H1 (cell line): ENCODE results near the gene SLC44A5. TPM values are rescaled to one million over a fixed set of nuclear protein-coding genes. Genes with fewer than 3 reads are reported as not detected.
"Not testable (repeated sequence)": the region's sequence is repeated elsewhere in the genome, so short reads cannot be mapped to it uniquely, and the experiment has no call there.

Experiments
- CTCF ChIA-PET: fragments of 300-600 bp; sonication (Branson Sonifier 250); formaldehyde crosslinking; loops from one replicate; lab custom pipeline; 2021; ENCODE audit not compliant: partially characterized antibody; lab: Charles Lee
- POLR2A ChIA-PET: fragments of 300-600 bp; sonication (Branson Sonifier 250); formaldehyde crosslinking; loops from one replicate; lab custom pipeline; 2021; ENCODE audit warnings: inconsistent platforms; ENCODE audit not compliant: partially characterized antibody; lab: Charles Lee
- DNase-seq, 2 experiments: peaks; one replicate each; pipeline versions ENCODE4 v3.0.0 to v3.0.0-alpha.2; 2010 to 2022; ENCODE audit warnings: low spot score in 2 of 2, low read depth in 1 of 2, mixed read lengths in 1 of 2
- FAIRE-seq: peaks from 2 replicates; lab custom pipeline; 2011; peaks lifted over from hg19 to GRCh38; lab: Jason Lieb, UNC
- H2AFZ ChIP-seq: 2 replicates; pipeline ENCODE4 v1.8.1; 2012; ENCODE audit warnings: low read length, inconsistent platforms
- H2AK5ac ChIP-seq: 2 replicates; pipeline ENCODE4 v1.6.1; 2013; ENCODE audit warnings: low read depth, low read length
- H2BK120ac ChIP-seq: replicated peaks from 2 replicates; pipeline ENCODE3; 2013; ENCODE audit warnings: low read depth, low read length, inconsistent platforms
- H2BK12ac ChIP-seq: 2 replicates; pipeline ENCODE4 v1.6.1; 2013; ENCODE audit warnings: low read depth, low read length
- H2BK15ac ChIP-seq: 2 replicates; pipeline ENCODE4 v1.6.1; 2013; ENCODE audit warnings: low read length
- H2BK20ac ChIP-seq: 2 replicates; pipeline ENCODE4 v1.6.1; 2013; ENCODE audit warnings: low read length
- H2BK5ac ChIP-seq: 2 replicates; pipeline ENCODE4 v1.6.1; 2013; ENCODE audit warnings: low read depth, low read length
- H3K14ac ChIP-seq: 2 replicates; pipeline ENCODE4 v1.6.1; 2013; ENCODE audit warnings: inconsistent platforms; ENCODE audit not compliant: insufficient read length
- H3K18ac ChIP-seq: 2 replicates; pipeline ENCODE4 v1.6.1; 2013; ENCODE audit warnings: low read length; ENCODE audit errors: extremely low read depth
- H3K23ac ChIP-seq: 2 replicates; pipeline ENCODE4 v1.6.1; 2013; ENCODE audit warnings: inconsistent platforms; ENCODE audit not compliant: insufficient read length
- H3K23me2 ChIP-seq: 2 replicates; pipeline ENCODE4 v1.6.1; 2013; ENCODE audit warnings: low read depth, low read length
- H3K27ac ChIP-seq: 2 replicates; pipeline ENCODE4 v1.6.1; 2011; ENCODE audit warnings: low read depth, low read length, inconsistent platforms
- H3K27me3 ChIP-seq, 4 experiments: replicated peaks in 1 of 4; 1 replicate in 1 of 4; 2 replicates in 3 of 4; pipeline versions ENCODE4 v1.6.1 to v1.8.1; 2011 to 2013; ENCODE audit warnings: low read length in 3 of 4, mild to moderate bottlenecking in 3 of 4, inconsistent platforms in 2 of 4, mixed read lengths in 2 of 4, moderate library complexity in 1 of 4; ENCODE audit not compliant: control insufficient read depth in 3 of 4, insufficient read depth in 3 of 4; ENCODE audit errors: extremely low read depth in 1 of 4
- H3K36me3 ChIP-seq, 4 experiments: 2 replicates each; pipeline versions ENCODE4 v1.6.1 to v1.8.1; 2011 to 2013; ENCODE audit warnings: mild to moderate bottlenecking in 4 of 4, low read length in 3 of 4, moderate library complexity in 2 of 4, control low read depth in 1 of 4, inconsistent platforms in 1 of 4; ENCODE audit not compliant: insufficient read depth in 4 of 4, control insufficient read depth in 2 of 4
- H3K4ac ChIP-seq: replicated peaks from 2 replicates; pipeline ENCODE3; 2013; ENCODE audit warnings: low read length, low read depth, mixed read lengths, inconsistent platforms; ENCODE audit not compliant: insufficient read length
- H3K4me1 ChIP-seq, 4 experiments: replicated peaks in 1 of 4; 1 replicate in 1 of 4; 2 replicates in 3 of 4; pipeline versions ENCODE4 v1.6.1 to v1.8.1; 2011 to 2013; ENCODE audit warnings: low read length in 3 of 4, inconsistent platforms in 2 of 4, mixed read lengths in 1 of 4; ENCODE audit not compliant: insufficient read depth in 4 of 4, control insufficient read depth in 3 of 4
- H3K4me2 ChIP-seq, 2 experiments: 2 replicates each; pipeline versions ENCODE4 v1.6.1 to v1.8.1; 2011 to 2013; ENCODE audit warnings: low read depth in 2 of 2, low read length in 2 of 2, control low read depth in 1 of 2, inconsistent platforms in 1 of 2, mild to moderate bottlenecking in 1 of 2; ENCODE audit not compliant: insufficient read depth in 1 of 2
- H3K4me3 ChIP-seq, 4 experiments: fragments of 200-600, 300-600 bp in 1 of 4; sonication (generic), shearing (Covaris generic), sonication (Bioruptor Twin) in 1 of 4; 2 replicates each; pipeline versions ENCODE4 v1.5.1 to v1.8.1; 2011 to 2016; ENCODE audit warnings: low read length in 4 of 4, low read depth in 3 of 4, control low read depth in 2 of 4, inconsistent platforms in 2 of 4, mild to moderate bottlenecking in 2 of 4, mixed read lengths in 1 of 4, moderate library complexity in 1 of 4; ENCODE audit not compliant: insufficient read depth in 2 of 4; ENCODE audit errors: extremely low read depth in 1 of 4
- H3K56ac ChIP-seq: replicated peaks from 2 replicates; pipeline ENCODE3; 2013; ENCODE audit warnings: low read depth, mild to moderate bottlenecking, mixed read lengths, low read length, inconsistent platforms; ENCODE audit not compliant: insufficient read length
- H3K79me1 ChIP-seq: 2 replicates; pipeline ENCODE4 v1.6.1; 2013; ENCODE audit warnings: low read depth, low read length, control low read depth
- H3K79me2 ChIP-seq, 2 experiments: 2 replicates each; pipeline versions ENCODE4 v1.6.1 to v1.8.1; 2012 to 2013; ENCODE audit warnings: low read length in 2 of 2, mild to moderate bottlenecking in 2 of 2, inconsistent platforms in 1 of 2; ENCODE audit not compliant: insufficient read depth in 2 of 2, control insufficient read depth in 1 of 2
- H3K9ac ChIP-seq, 4 experiments: replicated peaks in 1 of 4; 1 replicate in 1 of 4; 2 replicates in 3 of 4; pipeline versions ENCODE4 v1.6.1 to v1.8.1; 2011 to 2013; ENCODE audit warnings: low read depth in 3 of 4, low read length in 3 of 4, control low read depth in 2 of 4, mild to moderate bottlenecking in 2 of 4, moderate library complexity in 2 of 4, inconsistent platforms in 1 of 4; ENCODE audit errors: extremely low read depth in 1 of 4
- H3K9me3 ChIP-seq, 2 experiments: 2 replicates each; pipeline versions ENCODE4 v1.6.1 to v1.8.1; 2012 to 2013; ENCODE audit warnings: mild to moderate bottlenecking in 2 of 2, moderate library complexity in 2 of 2, control low read depth in 1 of 2, inconsistent platforms in 1 of 2, low read depth in 1 of 2, low read length in 1 of 2, mixed read lengths in 1 of 2; ENCODE audit not compliant: insufficient read depth in 2 of 2
- H4K20me1 ChIP-seq, 2 experiments: replicated peaks in 1 of 2; 2 replicates each; pipeline versions ENCODE3 to v1.8.1; 2011 to 2013; ENCODE audit warnings: inconsistent platforms in 2 of 2, low read length in 2 of 2, mild to moderate bottlenecking in 1 of 2; ENCODE audit not compliant: insufficient read depth in 2 of 2, control insufficient read depth in 1 of 2
- H4K5ac ChIP-seq: 2 replicates; pipeline ENCODE4 v1.6.1; 2013; ENCODE audit warnings: low read length, low read depth, mixed read lengths, inconsistent platforms; ENCODE audit not compliant: insufficient read length
- H4K8ac ChIP-seq: 2 replicates; pipeline ENCODE4 v1.8.0; 2013; ENCODE audit warnings: mild to moderate bottlenecking, moderate library complexity, low read length, inconsistent platforms; ENCODE audit not compliant: insufficient read depth; ENCODE audit errors: extremely low read depth
- H4K91ac ChIP-seq: replicated peaks from 2 replicates; pipeline ENCODE3; 2013; ENCODE audit warnings: low read length, mixed read lengths, inconsistent platforms; ENCODE audit not compliant: insufficient read length
- TAF1 ChIP-seq: IDR thresholded peaks from 2 replicates; pipeline ENCODE4 v1.6.1; 2011; ENCODE audit warnings: mild to moderate bottlenecking, low read depth, low read length
- YY1 ChIP-seq: IDR thresholded peaks from 2 replicates; pipeline ENCODE4 v1.6.1; 2011; ENCODE audit warnings: low read depth, mild to moderate bottlenecking, low read length
- WGBS, 2 experiments: shearing (Covaris generic) in 1 of 2; methylation state at CpG; one replicate each; pipeline versions ENCODE4 v1.1.6 to v1.1.7; 2013 to 2015; ENCODE audit warnings: low lambda C conversion rate in 2 of 2, mixed read lengths in 2 of 2, inconsistent platforms in 1 of 2, low coverage in 1 of 2, missing lambda C conversion rate in 1 of 2; ENCODE audit not compliant: insufficient replicate concordance in 2 of 2, insufficient coverage in 1 of 2, insufficient read length in 1 of 2; ENCODE audit errors: extremely low coverage in 1 of 2, missing lambda C conversion rate in 1 of 2; 5-methylcytosine and 5-hydroxymethylcytosine counted together
- polyA plus RNA-seq, 7 experiments: library from polyadenylated mRNA; depleted of rRNA in 3 of 7; stranded (reverse) in 5 of 7; unstranded in 2 of 7; fragments of >200 nt in 5 of 7; fragments of 200-250 nt in 2 of 7; gene quantifications; 1 replicate in 5 of 7; 2 replicates in 1 of 7; 4 replicates in 1 of 7; pipeline versions ENCODE4 v1.2.1 to v1.2.3, GENCODE V29; 2011 to 2013; ENCODE audit warnings: missing spikeins in 2 of 7, mixed read lengths in 2 of 7
- total RNA-seq: library from RNA; stranded (reverse); fragmentation: NEBNext Ultra II Directional; extraction: Animal tissue kit (Norgen Biotek cat#: 25700); gene quantifications from 2 replicates; pipeline ENCODE4 v1.2.1, GENCODE V29; 2021

The SLC44A5 gene
- total and polyA plus RNA-seq, 2 of the 8 experiments (the other 6 are each of a cell fraction or from before 2014, with no cell fraction given), result 1.8 to 3.3 TPM

DNA sequence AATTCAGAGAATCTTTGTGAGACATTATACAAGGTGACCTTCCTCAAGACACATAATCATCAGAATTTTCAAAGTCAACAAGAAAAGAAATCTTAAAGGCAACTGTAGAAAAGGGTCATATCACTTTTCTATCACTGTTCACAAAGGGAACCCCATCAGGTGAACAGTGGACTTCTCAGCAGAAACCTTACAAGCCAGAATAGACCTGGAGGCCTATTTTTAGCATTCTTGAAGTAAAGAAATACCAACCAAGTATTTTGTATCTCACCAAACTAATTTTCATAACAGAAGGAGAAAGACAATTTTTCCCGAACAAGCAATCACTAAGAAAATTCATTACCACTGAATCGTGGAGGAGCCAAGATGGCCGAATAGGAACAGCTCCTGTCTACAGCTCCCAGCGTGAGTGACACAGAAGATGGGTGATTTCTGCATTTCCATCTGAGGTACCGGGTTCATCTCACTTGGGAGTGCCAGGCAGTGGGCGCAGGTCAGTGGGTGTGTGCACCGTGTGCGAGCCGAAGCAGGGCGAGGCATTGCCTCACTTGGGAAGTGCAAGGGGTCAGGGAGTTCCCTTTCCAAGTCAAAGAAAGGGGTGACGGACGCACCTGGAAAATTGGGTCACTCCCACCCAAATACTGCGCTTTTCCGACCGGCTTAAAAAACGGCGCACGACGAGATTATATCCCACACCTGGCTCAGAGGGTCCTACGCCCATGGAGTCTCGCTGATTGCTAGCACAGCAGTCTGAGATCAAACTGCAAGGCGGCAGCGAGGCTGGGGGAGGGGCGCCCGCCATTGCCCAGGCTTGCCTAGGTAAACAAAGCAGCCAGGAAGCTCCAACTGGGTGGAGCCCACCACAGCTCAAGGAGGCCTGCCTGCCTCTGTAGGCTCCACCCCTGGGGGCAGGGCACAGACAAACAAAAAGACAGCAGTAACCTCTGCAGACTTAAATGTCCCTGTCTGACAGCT is 235.2 kb downstream of the SLC44A5 start:
- H4K20me1 ChIP-seq, H2BK5ac ChIP-seq, H3K9me3 ChIP-seq, H4K8ac ChIP-seq, H2BK120ac ChIP-seq, H4K5ac ChIP-seq, H3K4ac ChIP-seq, H3K18ac ChIP-seq, H3K56ac ChIP-seq, H3K79me1 ChIP-seq, H2AFZ ChIP-seq, H3K23ac ChIP-seq, H2AK5ac ChIP-seq, FAIRE-seq, H3K27me3 ChIP-seq, H3K23me2 ChIP-seq, H2BK12ac ChIP-seq, H2BK15ac ChIP-seq, H4K91ac ChIP-seq, H3K4me1 ChIP-seq, H3K27ac ChIP-seq, H2BK20ac ChIP-seq, H3K36me3 ChIP-seq, H3K14ac ChIP-seq: not testable (repeated sequence)
- 51% methylated on average over 17 of the region's 25 CpGs; no CpG with 5 or more reads in 1 of the 2 experiments for WGBS, 2 experiments
- peak overlapping the region; percentile 21 to 59 (median 36); a peak in 6 of 8 replicates for H3K4me3 ChIP-seq
- ChIA-PET POLR2A (interaction anchor here (0.8 kb wide), 1 partner anchor 57 kb away, joined by 3 read pairs; no protein-coding TSS in a partner anchor), CTCF (interaction anchor here (0.7 kb wide), 1 partner anchor 282 kb away, joined by 3 read pairs; no protein-coding TSS in a partner anchor)
- peaks cover 4 to 15% of the 10 kb centered on the region in 2 experiments; a peak in 2 of 4 replicates for H3K79me2 ChIP-seq
- H3K4me2 ChIP-seq, result peak overlapping the region; percentile 39 to 46
- peak; percentile 71 for TF ChIP-seq YY1
- 0 out of 2 replicates have a peak, but pooled peaks have one; percentile 27 for TF ChIP-seq TAF1
- DNase-seq, result peak in 1 of 2 experiments; percentile 67
- peak overlapping the region in 3 of 4 experiments; percentile 29 to 55 (median 37); a peak in 3 of 7 replicates for H3K9ac ChIP-seq
